ENCODE data around the gene TIMM17A.
"Not testable (repeated sequence)": the region's sequence is repeated elsewhere in the genome, so short reads cannot be mapped to it uniquely, and the experiment has no call there.

Gene TIMM17A

DNA sequence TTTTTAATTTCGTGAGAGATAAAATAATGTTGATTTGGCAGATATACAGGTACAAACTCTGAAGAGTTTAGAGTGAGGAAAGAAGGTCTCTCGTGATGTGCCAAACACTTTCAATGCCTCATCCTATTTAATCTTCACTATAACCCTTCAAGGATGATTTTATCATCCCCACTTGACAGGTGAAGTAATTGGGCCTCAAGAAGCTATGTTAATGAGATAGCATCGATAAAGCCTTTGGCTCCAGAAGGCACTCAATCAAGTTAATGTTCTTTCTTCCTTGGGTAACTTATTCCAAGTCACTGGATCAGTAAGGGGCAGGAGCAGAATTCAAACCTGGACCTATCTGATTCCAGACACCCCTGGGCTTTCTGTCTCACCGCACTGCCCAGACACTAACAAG, 16.2 kb upstream of the TIMM17A start:
- no peak overlapping the region for H3K4me3 ChIP-seq (ENCODE audit: low read depth in 1 of 2, low read length in 2 of 2)
- no peak overlapping the region for H3K27ac ChIP-seq (ENCODE audit: low read length)
- no peak for DNase-seq

GRCh38 chr1:201939574-201939973, 15.7 kb upstream of the TIMM17A start:
- H2AFZ ChIP-seq (ENCODE audit: low read depth, low read length) = no peak overlapping the region
- ATAC-seq (ENCODE audit: insufficient read depth, low read depth) = no peak
- TF ChIP-seq, protein P1, sequence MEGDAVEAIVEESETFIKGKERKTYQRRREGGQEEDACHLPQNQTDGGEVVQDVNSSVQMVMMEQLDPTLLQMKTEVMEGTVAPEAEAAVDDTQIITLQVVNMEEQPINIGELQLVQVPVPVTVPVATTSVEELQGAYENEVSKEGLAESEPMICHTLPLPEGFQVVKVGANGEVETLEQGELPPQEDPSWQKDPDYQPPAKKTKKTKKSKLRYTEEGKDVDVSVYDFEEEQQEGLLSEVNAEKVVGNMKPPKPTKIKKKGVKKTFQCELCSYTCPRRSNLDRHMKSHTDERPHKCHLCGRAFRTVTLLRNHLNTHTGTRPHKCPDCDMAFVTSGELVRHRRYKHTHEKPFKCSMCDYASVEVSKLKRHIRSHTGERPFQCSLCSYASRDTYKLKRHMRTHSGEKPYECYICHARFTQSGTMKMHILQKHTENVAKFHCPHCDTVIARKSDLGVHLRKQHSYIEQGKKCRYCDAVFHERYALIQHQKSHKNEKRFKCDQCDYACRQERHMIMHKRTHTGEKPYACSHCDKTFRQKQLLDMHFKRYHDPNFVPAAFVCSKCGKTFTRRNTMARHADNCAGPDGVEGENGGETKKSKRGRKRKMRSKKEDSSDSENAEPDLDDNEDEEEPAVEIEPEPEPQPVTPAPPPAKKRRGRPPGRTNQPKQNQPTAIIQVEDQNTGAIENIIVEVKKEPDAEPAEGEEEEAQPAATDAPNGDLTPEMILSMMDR (IDR thresholded peaks at IDR 0.05; ENCODE audit: borderline replicate concordance, extremely low read depth, low read length, poor library complexity, severe bottlenecking) = no peak
- no peak for TF ChIP-seq EZH2 (IDR thresholded peaks at IDR 0.05; ENCODE audit: borderline replicate concordance, low read depth, low read length, severe bottlenecking)

More for the DNA sequence above, 16.2 kb upstream of the TIMM17A start:
- Histone ChIP-seq H3K27me3 (ENCODE audit: insufficient read depth, low read length, poor library complexity) (peaks cover 9% of the 10 kb centered on the region), H3K9me3 (ENCODE audit: insufficient read depth, low read length, severe bottlenecking) (no peaks in the 10 kb centered on the region), H3K9ac (ENCODE audit: low read depth, low read length) (no peak overlapping the region), H2AFZ (ENCODE audit: low read depth, low read length) (no peak overlapping the region), H4K20me1 (ENCODE audit: insufficient read depth, low read length) (0 out of 2 replicates have a peak, but pooled peaks cover 4% of the 10 kb centered on the region), H3K79me2 (ENCODE audit: insufficient read depth, low read length) (no peaks in the 10 kb centered on the region), H3K36me3 (ENCODE audit: insufficient read depth, low read length) (no peaks in the 10 kb centered on the region), H3K4me1 (ENCODE audit: insufficient read depth, low read length) (no peaks in the 10 kb centered on the region), H3K4me2 (ENCODE audit: insufficient read depth, low read length) (no peak overlapping the region)
- ATAC-seq (ENCODE audit: insufficient read depth, low read depth) = no peak
- TF ChIP-seq EZH2 (IDR thresholded peaks at IDR 0.05; ENCODE audit: borderline replicate concordance, low read depth, low read length, severe bottlenecking) = no peak
- TF ChIP-seq, protein P1 (IDR thresholded peaks at IDR 0.05; ENCODE audit: borderline replicate concordance, extremely low read depth, low read length, poor library complexity, severe bottlenecking) = no peak

GRCh38 chr1:201940316-201940715, 15.0 kb upstream of the TIMM17A start:
- H3K9ac ChIP-seq (ENCODE audit: low read depth, low read length); H2AFZ ChIP-seq (ENCODE audit: low read depth, low read length); ATAC-seq (ENCODE audit: insufficient read depth, low read depth); DNase-seq; H3K27ac ChIP-seq (ENCODE audit: low read length); H3K4me2 ChIP-seq (ENCODE audit: insufficient read depth, low read length); H3K4me3 ChIP-seq (ENCODE audit: low read depth in 1 of 2, low read length in 2 of 2); H3K27me3 ChIP-seq (ENCODE audit: insufficient read depth, low read length, poor library complexity); H3K36me3 ChIP-seq (ENCODE audit: insufficient read depth, low read length); H3K9me3 ChIP-seq (ENCODE audit: insufficient read depth, low read length, severe bottlenecking); H3K79me2 ChIP-seq (ENCODE audit: insufficient read depth, low read length); H4K20me1 ChIP-seq (ENCODE audit: insufficient read depth, low read length); H3K4me1 ChIP-seq (ENCODE audit: insufficient read depth, low read length): not testable (repeated sequence)

More at GRCh38 chr1:201939574-201939973, 15.7 kb upstream of the TIMM17A start:
- H3K4me2 ChIP-seq (ENCODE audit: insufficient read depth, low read length) = no peak overlapping the region
- H3K36me3 ChIP-seq (ENCODE audit: insufficient read depth, low read length) = no peaks in the 10 kb centered on the region
- H3K9ac ChIP-seq (ENCODE audit: low read depth, low read length) = no peak overlapping the region
- DNase-seq = no peak
- H3K79me2 ChIP-seq (ENCODE audit: insufficient read depth, low read length) = no peaks in the 10 kb centered on the region
- H3K27me3 ChIP-seq (ENCODE audit: insufficient read depth, low read length, poor library complexity) = peaks cover 7% of the 10 kb centered on the region
- no peaks in the 10 kb centered on the region for H3K4me1 ChIP-seq (ENCODE audit: insufficient read depth, low read length)
- no peak overlapping the region for H3K4me3 ChIP-seq (ENCODE audit: low read depth in 1 of 2, low read length in 2 of 2)
- no peak overlapping the region for H3K27ac ChIP-seq (ENCODE audit: low read length)
- 0 out of 2 replicates have a peak, but pooled peaks cover 5% of the 10 kb centered on the region for H4K20me1 ChIP-seq (ENCODE audit: insufficient read depth, low read length)
- no peaks in the 10 kb centered on the region for H3K9me3 ChIP-seq (ENCODE audit: insufficient read depth, low read length, severe bottlenecking)

- Histone ChIP-seq H4K20me1 (ENCODE audit: insufficient read depth, low read length) (0 out of 2 replicates have a peak, but pooled peaks cover 5% of the 10 kb centered on the region), H3K27ac (ENCODE audit: low read length) (no peak overlapping the region), H3K9me3 (ENCODE audit: insufficient read depth, low read length, severe bottlenecking) (no peaks in the 10 kb centered on the region), H3K4me2 (ENCODE audit: insufficient read depth, low read length) (no peak overlapping the region), H3K4me1 (ENCODE audit: insufficient read depth, low read length) (no peaks in the 10 kb centered on the region), H2AFZ (ENCODE audit: low read depth, low read length) (no peak overlapping the region), H3K9ac (ENCODE audit: low read depth, low read length) (no peak overlapping the region), H3K36me3 (ENCODE audit: insufficient read depth, low read length) (no peaks in the 10 kb centered on the region), H3K27me3 (ENCODE audit: insufficient read depth, low read length, poor library complexity) (peaks cover 19% of the 10 kb centered on the region), H3K4me3 (ENCODE audit: low read depth in 1 of 2, low read length in 2 of 2) (no peak overlapping the region), H3K79me2 (ENCODE audit: insufficient read depth, low read length) (no peaks in the 10 kb centered on the region)
- no peak for DNase-seq
- no peak for ATAC-seq (ENCODE audit: insufficient read depth, low read depth)
- TF ChIP-seq EZH2 (IDR thresholded peaks at IDR 0.05; ENCODE audit: borderline replicate concordance, low read depth, low read length, severe bottlenecking) = no peak
Measured at GRCh38 chr1:201941420-201942128, 13.7 kb upstream of the TIMM17A start.
